Esophagus muscularis mucosa (tissue), 4 donors: ENCODE measurements around the gene ADAMTS14. TPM values are rescaled to one million over a fixed set of nuclear protein-coding genes. Genes with fewer than 3 reads are reported as not detected.

ENCODE experiments used
- DNase-seq: peaks from one replicate; pipeline ENCODE4 v3.0.0-alpha.2; 2017; ENCODE audit errors: extremely low spot score
- H3K27ac ChIP-seq, 4 donors: fragments of 200-600 bp; sonication (generic); replicated peaks in 1 of 4; 1 replicate in 3 of 4; 2 replicates in 1 of 4; pipeline ENCODE4 v1.5.1; 2016 to 2019; ENCODE audit warnings: mild to moderate bottlenecking in 1 of 4
- H3K27me3 ChIP-seq, 4 donors: fragments of 200-600 bp; sonication (generic); one replicate each; pipeline versions ENCODE4 v1.5.1 to v1.6.0; 2016 to 2019
- H3K36me3 ChIP-seq, 4 donors: fragments of 200-600 bp; sonication (generic); one replicate each; pipeline ENCODE4 v1.5.1; 2016 to 2019
- H3K4me1 ChIP-seq, 4 donors: fragments of 200-600 bp; sonication (generic); one replicate each; pipeline ENCODE4 v1.5.1; 2016 to 2019
- H3K4me3 ChIP-seq, 4 donors: fragments of 200-600 bp; sonication (generic); 1 replicate in 2 of 4; 2 replicates in 2 of 4; pipeline ENCODE4 v1.5.1; 2016 to 2019; ENCODE audit warnings: mild to moderate bottlenecking in 4 of 4, moderate library complexity in 1 of 4
- H3K9me3 ChIP-seq, 4 donors: fragments of 200-600 bp; sonication (generic); 1 replicate in 3 of 4; 2 replicates in 1 of 4; pipeline ENCODE4 v1.5.1; 2016 to 2019
- CTCF ChIP-seq, 3 experiments: fragments of 200-600 bp in 2 of 3; fragments of 450-650 bp in 1 of 3; sonication (generic) in 2 of 3; IDR thresholded peaks; one replicate each; pipeline ENCODE4 v1.5.1; 2017 to 2019; ENCODE audit warnings: antibody characterized with exemption in 3 of 3, mild to moderate bottlenecking in 2 of 3, moderate library complexity in 1 of 3
- EP300 ChIP-seq: sonication (generic); formaldehyde crosslinking; IDR thresholded peaks from one replicate; pipeline ENCODE4 v1.6.1; 2017; ENCODE audit warnings: antibody characterized with exemption
- POLR2A ChIP-seq: fragments of 450-650 bp; IDR thresholded peaks from one replicate; pipeline ENCODE4 v1.6.1; 2017; ENCODE audit warnings: antibody characterized with exemption, moderate library complexity, mild to moderate bottlenecking, low read depth
- POLR2AphosphoS5 ChIP-seq, 2 donors: sonication (generic); formaldehyde crosslinking; IDR thresholded peaks; one replicate each; pipeline ENCODE4 v1.6.1; 2017; ENCODE audit warnings: antibody characterized with exemption in 2 of 2
- WGBS: methylation state at CpG from one replicate; pipeline ENCODE4 v1.1.5; 2018; 5-methylcytosine and 5-hydroxymethylcytosine counted together
- intact Hi-C: fragments of 100-400 bp; cut with DNase I; formaldehyde crosslinking; loops from one replicate; pipeline ENCODE4 v1.15.1; 2023
- total RNA-seq, 4 donors: library from RNA; depleted of rRNA; stranded (reverse); fragments of >200 nt; gene quantifications; one replicate each; pipeline versions ENCODE4 v1.1.0 to v1.2.1, GENCODE V29; 2016

The ADAMTS14 gene
- total RNA-seq, 4 donors from 2014 or later, result 0.13 to 0.50 TPM; not detected in 2

- H3K36me3 ChIP-seq, result no peaks in the 10 kb centered on the region
- intact Hi-C loops, result no loop called here
- peaks cover 0 to 8% (median 0%) of the 10 kb centered on the region in 4 donors for H3K27me3 ChIP-seq
- no peak overlapping the region for H3K27ac ChIP-seq
- H3K4me3 ChIP-seq, result no peak overlapping the region
- no peak for DNase-seq
- H3K4me1 ChIP-seq, result no peaks in the 10 kb centered on the region
- 91% methylated on average over 1 of the region's 1 CpG for WGBS
- TF ChIP-seq CTCF (IDR thresholded peaks at IDR 0.05), result no peak
- no peak for TF ChIP-seq EP300
- TF ChIP-seq POLR2AphosphoS5 (IDR thresholded peaks at IDR 0.05), result no peak
- TF ChIP-seq POLR2A, result no peak
- H3K9me3 ChIP-seq, result no peaks in the 10 kb centered on the region
Observed at GRCh38 chr10:70795613-70796012, 123.3 kb downstream of the ADAMTS14 start.

DNA sequence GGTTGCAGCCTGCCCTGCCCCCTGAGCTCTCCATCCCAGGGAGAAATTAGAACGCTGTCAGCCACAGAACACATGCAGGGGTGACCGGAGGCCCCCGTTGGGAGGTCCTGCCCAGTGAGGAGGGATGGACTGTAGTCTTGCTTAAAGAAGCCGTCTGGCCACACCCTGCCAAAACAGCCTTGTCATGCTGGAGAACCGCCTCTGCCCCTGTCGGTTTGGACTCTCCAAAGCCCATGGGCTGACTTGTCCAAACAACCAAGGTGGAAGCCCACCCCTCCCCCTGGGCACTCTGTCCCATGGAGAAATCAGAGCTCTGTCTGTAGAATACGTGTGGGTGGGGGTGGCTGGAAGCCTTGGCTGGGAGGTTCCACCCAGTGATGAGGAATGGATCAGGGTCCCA is 125.5 kb downstream of the ADAMTS14 start:
- H3K4me1 ChIP-seq, result no peaks in the 10 kb centered on the region
- TF ChIP-seq POLR2AphosphoS5 (IDR thresholded peaks at IDR 0.05), result no peak
- no peak for TF ChIP-seq EP300
- no peak for TF ChIP-seq POLR2A
- no peak for TF ChIP-seq CTCF (IDR thresholded peaks at IDR 0.05)
- H3K36me3 ChIP-seq, result no peaks in the 10 kb centered on the region
- no peak for DNase-seq
- intact Hi-C loops, result no loop called here
- peaks cover 0 to 8% (median 0%) of the 10 kb centered on the region in 4 donors for H3K27me3 ChIP-seq
- 100% methylated on average over 1 of the region's 7 CpGs for WGBS
- no peaks in the 10 kb centered on the region for H3K9me3 ChIP-seq
- no peak overlapping the region for H3K4me3 ChIP-seq
- H3K27ac ChIP-seq, result no peak overlapping the region

GRCh38 chr10:70799124-70799523 is 126.8 kb downstream of the ADAMTS14 start:
- TF ChIP-seq EP300 (no peak), CTCF (IDR thresholded peaks at IDR 0.05) (no peak), POLR2A (no peak), POLR2AphosphoS5 (IDR thresholded peaks at IDR 0.05) (no peak)
- peaks cover 0 to 5% (median 3%) of the 10 kb centered on the region in 4 donors for H3K4me1 ChIP-seq
- H3K4me3 ChIP-seq, result no peak overlapping the region
- no peak for DNase-seq
- H3K36me3 ChIP-seq, result no peaks in the 10 kb centered on the region
- no peaks in the 10 kb centered on the region for H3K9me3 ChIP-seq
- H3K27me3 ChIP-seq, result peaks cover 0 to 8% (median 0%) of the 10 kb centered on the region in 4 donors
- no peak overlapping the region for H3K27ac ChIP-seq
- intact Hi-C loops, result no loop called here
- WGBS, result 91% methylated on average over 4 of the region's 5 CpGs

GRCh38 chr10:70801854-70802253 is 129.5 kb downstream of the ADAMTS14 start:
- WGBS, result 68% methylated on average over 1 of the region's 1 CpG
- Histone ChIP-seq H3K27me3 (peaks cover 0 to 8% (median 0%) of the 10 kb centered on the region in 4 donors), H3K4me3 (no peak overlapping the region), H3K9me3 (no peaks in the 10 kb centered on the region), H3K27ac (no peak overlapping the region), H3K36me3 (no peaks in the 10 kb centered on the region), H3K4me1 (peaks cover 0 to 11% (median 7%) of the 10 kb centered on the region in 4 donors)
- no peak for DNase-seq
- TF ChIP-seq EP300, result no peak
- no peak for TF ChIP-seq CTCF (IDR thresholded peaks at IDR 0.05)
- TF ChIP-seq POLR2AphosphoS5 (IDR thresholded peaks at IDR 0.05), result no peak
- no peak for TF ChIP-seq POLR2A
- intact Hi-C loops, result no loop called here

GRCh38 chr10:70803775-70804420 is 131.6 kb downstream of the ADAMTS14 start:
- intact Hi-C loops, result no loop called here
- no peak overlapping the region for H3K27ac ChIP-seq
- TF ChIP-seq POLR2AphosphoS5 (IDR thresholded peaks at IDR 0.05), result no peak
- TF ChIP-seq POLR2A, result no peak
- no peak for TF ChIP-seq CTCF (IDR thresholded peaks at IDR 0.05)
- no peak for TF ChIP-seq EP300
- H3K4me1 ChIP-seq, result peaks cover 0 to 11% (median 7%) of the 10 kb centered on the region in 4 donors
- peak; percentile 78 for DNase-seq
- no peaks in the 10 kb centered on the region for H3K27me3 ChIP-seq
- H3K36me3 ChIP-seq, result no peaks in the 10 kb centered on the region
- no peak overlapping the region for H3K4me3 ChIP-seq
- H3K9me3 ChIP-seq, result no peaks in the 10 kb centered on the region
- WGBS, result 54% methylated on average over 2 of the region's 2 CpGs
